ENCODE data around the gene CDCA4.

Gene CDCA4

DNA sequence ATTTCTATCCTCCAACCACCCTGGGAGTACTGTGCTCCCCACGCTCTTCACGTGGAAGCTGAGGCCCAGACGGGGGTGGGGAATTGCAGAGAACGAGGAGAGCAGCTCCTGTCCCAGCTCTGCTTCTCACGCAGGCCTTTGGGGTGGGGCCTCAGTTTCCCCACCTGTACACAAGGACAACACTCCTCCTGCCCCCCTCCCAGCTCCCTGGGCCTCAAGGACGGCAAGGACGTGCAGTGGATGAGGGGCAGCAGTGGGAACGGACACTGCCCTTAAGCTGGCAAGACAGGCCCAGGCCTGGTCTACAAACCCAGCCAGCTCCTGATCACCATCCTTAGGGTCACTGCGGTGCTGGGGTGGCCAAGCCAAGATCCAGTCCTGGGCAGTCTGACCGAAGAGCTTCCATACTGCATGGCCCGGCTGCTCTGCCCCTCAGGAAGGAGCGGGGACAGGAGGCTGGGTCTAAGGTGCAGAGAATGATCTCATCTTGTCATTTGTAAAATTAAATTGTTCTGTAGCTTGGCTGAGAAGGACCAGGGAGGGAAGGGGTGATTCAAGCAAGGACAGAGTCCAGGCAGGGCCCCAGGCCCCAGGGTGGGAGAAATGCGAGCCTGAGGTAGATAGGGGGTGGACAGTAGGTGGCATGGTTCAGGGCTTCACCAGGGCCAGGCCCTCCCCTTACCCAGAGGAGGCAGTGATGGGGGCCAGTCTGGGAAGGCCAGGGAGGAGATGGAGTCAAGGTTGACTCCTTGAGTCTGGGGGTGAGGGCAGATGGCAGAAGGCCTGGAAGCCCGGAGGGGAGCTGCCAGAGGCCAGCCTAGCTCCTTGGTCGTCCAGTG, 36.6 kb downstream of the CDCA4 start:
- DNase-seq: no peak

DNA sequence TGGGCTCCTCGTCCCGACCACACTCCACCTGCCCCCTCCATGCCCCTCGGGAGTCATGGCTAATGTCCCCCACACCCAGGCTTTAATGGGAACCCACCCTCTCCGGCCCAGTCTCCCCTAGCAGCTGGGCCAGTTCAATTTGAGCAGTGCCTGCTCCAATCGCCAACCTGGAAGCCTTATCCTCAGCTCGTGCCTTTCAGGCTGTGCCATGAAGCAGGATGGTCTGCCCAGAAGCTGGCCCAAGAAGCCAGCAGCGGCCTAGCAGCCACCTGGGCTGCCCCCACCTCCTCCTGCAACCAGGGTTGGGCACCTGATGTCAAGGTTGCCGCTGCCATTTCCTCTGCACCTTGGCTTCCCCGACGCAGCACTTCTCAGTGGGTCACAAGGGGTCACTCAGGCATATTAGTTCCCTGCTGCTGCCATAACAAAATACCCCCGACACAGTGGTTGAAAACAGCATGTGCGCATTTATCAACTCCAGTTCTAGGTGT, 37.6 kb downstream of the CDCA4 start:
- no peak for DNase-seq

DNA sequence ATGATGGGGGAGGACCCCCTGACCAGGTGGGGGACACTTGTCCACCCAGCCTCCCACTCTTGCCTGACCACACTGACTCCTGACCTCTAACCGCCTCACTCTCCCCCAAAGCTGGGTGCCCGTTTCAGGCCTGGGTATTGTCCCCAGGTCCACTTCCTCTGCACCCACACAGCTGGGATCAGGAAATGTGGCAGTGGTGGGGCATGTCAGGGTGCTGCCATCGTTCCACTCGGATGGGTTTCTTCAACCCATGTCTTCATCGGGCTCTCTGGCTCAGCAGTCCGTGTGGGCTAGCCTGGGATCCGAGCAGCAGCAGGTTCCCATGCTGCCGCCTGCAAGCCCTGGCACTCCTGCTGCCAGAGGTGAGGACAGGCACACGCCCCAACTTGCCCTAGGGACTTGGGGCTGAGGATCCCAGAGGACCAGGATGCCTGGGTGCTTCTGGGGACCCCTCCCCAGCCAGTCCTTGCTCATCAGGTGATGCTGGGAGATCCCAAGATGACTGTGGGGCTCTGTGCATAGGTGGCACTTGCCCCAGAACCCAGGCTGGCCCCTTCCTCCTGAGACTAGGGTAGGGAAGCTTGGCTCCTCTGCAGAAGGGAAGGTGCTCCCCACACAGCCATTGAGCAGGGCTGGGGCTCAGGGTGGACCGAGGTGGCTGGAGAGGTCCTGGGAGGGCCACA, 38.2 kb downstream of the CDCA4 start:
- DNase-seq: no peak

DNA sequence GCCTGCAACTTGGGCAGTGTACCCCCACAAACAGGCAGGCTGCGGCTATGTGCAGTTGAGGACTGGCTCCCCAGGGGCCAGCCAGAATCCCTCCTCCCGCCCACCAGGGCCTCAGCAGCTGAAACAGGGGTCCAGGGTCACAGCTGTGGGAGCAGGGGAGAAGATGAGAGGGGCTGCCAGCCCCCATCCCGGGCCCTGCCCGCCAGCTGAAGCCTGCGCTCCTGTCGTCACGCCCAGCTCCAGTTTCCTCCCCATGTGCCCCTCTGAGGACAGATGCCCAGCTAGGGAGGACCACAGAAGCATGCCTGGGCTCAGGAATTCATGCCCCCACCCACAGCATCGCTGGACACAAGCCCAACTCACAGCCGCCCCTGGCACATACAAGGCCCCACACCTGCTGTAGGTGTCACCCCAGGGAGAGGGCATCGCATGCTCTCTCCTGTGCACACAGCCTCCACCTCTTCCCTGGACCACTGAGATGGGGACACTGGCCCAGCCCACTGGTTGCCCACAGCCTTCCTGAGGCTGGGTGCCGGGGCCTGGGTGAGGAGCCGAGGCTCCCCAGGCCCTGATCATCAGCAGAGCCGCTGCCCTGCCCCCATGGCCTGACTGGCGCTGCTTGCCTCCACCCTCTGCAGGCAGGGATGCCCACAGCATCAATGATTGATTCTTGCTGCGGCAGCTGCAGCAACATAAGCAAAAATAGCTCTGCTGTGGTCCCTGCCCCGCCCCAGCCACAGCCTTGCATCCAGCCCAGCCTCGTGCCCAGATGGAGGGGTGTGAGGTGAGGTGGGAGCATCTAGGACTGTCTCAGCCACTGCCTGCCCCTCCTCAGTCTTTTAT, 39.0 kb downstream of the CDCA4 start:
- DNase-seq: no peak

GRCh38 chr14:104980611-104981531, 40.0 kb downstream of the CDCA4 start:
- DNase-seq: no peak

DNA sequence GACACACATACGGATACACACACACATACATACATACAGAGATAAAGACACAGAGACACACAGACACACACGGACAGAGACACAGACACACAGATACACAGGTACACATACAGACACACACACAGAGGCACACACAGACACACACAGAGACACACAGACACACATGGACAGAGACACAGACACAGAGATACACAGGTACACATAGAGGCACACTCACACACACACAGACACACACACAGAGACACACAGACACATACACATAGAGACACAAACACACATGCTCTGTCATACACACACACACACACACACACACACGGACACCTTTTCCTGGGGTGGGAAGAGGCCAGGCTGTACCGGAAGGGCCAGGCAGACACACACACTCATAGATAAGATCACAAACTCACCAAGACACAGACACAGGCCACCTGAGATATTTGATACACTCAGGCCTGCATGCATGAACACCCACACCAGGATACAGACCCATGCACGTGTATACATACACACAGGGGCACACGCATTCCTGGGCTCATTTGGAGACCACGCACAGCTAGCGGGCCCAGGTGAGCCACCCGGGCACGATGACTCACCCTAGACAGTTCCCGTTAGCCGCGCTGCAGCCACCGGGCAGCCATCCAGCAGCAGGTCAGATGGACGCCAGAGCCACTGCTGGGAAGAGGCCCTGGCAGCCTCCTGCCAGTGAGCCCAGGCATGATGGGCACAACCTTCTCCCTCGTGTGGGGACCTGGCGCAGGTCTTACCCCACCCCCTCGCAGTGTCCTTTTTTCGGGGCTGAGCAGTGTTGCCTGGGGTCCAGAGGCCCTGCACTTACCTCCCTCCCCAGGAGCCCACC, 40.9 kb downstream of the CDCA4 start:
- no peak for DNase-seq

GRCh38 chr14:104978746-104979691, 41.9 kb downstream of the CDCA4 start:
- DNase-seq: no peak

DNA sequence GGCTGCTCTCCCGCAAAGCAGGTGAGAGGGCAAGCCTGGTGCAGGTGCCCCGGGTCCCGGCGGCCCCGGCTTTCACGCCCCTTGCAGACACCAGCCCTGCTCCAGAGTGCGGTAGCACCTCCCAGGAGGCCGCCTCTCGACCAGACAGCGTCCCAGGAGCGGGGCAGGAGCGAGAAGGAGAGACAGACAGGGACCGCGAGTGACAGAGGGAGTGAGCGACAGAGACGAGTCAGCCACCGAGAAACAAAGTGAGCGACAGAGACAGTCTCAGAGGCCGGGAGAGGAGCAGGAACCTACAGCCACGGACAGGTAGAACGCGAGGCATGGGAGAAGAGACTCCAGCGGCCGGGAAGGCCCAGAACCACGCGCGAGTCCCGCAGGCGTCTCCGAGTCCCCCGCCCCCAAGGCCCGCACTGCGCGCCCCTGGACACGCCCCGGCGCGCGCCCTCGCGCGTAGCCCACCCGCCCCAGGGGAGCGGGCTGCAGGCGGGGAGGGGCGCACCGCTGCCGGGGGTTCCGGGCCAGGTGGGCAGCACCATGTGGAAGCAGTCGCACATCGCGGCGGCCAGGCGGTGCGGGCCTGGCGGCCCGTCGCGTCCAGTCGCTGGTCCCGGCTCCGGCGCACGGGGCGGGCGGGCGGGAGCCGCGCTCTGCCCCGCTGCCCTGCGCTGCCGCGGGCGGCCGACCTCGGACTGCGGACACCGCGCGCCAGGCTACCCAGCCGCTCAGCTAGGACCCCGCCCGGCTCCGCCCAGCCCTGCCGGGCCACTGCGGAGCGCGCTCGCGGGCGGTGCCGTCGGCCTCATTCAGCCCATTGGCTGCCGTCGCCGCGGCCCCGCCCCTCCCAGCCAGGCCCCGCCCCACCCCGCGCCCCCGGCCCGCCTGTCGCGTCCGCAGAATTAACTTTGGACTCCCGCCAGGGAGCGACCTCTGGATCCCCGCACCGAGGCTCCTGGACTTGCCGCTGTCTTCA, 42.9 kb downstream of the CDCA4 start, which contains the start of gene AHNAK2:
TSS of gene AHNAK2 (minus strand) at position 694 of the 973 bp plus-strand sequence. CDS start at position 557, 137 bp downstream.
- peak; percentile 65 for DNase-seq

- no peak for DNase-seq
Observed at GRCh38 chr14:104977008-104977680, 43.7 kb downstream of the CDCA4 start.

- DNase-seq: peak; percentile 54
Observed at GRCh38 chr14:104976198-104977007, 44.5 kb downstream of the CDCA4 start.

GRCh38 chr14:104975481-104976197, 45.2 kb downstream of the CDCA4 start:
- no peak for DNase-seq

DNA sequence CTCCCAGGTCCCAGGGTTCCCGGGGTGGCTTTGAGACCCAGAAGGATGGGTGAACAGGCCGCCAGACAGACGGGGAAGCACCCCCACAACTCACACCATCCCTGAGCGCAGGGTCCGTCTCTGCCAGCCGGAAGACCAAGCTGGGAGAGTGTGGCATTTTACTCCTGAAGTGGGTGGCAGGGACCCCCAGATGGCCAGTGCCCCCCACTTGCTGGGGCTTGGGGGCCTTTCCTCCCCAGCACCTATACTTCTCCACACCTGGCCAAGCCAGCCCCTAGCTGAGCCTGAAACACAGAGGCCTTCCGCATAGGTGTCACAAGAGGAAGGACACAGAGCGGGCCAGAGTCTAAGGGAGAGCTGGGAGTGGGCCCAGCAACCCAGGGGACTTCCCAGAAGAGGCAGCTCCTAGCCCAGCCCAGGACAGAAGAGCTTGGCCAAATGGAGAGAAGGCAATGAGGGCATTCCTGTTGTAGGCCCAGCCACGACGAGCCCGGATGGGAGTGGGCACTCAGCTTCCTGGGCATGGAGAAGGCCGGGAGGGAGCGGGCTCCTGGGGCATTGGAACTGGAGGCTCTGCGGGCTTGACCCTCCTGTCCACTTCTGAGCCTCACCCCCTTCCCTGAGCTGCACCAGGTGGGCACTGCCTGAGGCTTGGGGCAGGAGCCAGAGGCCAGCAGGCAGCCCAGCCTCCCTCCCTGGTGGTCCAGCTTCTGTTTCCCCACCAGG, 46.1 kb downstream of the CDCA4 start:
- DNase-seq: no peak

GRCh38 chr14:104974146-104974541, 46.7 kb downstream of the CDCA4 start:
- DNase-seq: no peak

DNA sequence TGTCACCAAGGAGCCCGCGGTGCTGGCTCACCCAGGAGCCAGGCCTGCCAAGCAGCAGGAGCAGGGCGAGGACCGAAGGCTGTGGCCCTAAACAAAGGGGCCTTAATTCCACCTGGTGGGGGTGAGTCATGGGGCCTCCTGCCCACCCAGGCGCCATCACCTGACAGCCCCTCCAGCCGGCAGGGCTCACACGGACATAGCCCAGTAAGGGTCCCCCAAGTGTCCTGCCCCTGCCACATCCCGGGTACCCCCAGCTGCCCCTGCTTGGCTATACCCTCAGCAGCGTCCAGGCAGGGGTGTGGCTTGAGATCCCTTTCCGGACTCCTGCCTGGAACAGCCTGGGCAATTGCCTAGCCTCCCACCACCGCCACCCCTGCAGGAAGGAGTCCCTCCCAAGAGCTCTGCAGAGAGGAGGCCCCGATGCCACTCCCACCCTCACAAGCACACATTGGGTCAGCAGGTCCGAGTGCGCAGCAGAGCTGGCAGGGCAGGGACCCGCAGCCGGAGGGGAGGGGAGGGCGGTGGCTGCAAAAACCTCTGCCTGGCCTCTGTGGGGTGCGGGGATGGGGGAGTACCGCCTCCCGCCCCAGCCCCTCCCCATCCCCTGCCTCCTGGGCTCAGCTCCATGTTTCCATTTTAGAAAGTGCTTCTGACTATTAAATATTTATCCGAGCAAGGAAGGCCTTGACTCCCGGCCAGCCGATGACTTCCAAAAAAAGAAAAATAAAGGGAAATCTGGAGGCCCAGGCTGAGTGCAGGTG, 47.3 kb downstream of the CDCA4 start:
- no peak for DNase-seq

GRCh38 chr14:104973135-104973384, 47.8 kb downstream of the CDCA4 start:
- DNase-seq: no peak
